HCT116 (cell line): Measurements from ENCODE around the gene CLCN3. TPM values are rescaled to one million over a fixed set of nuclear protein-coding genes. Genes with fewer than 3 reads are reported as not detected.

Experiments
- ATAC-seq: fragments of 200-7000 bp; cut with Tn5 transposase; 2 replicates; pipeline ENCODE4 v1.9.1; 2020; ENCODE audit warnings: mild to moderate bottlenecking, moderate library complexity
- BruUV-seq: library from RNA; stranded (reverse); fragments of 400-500 nt; replicated peaks from 2 replicates; lab custom pipeline; 2021; lab: Mats Ljungman, UMichigan
- CTCF ChIA-PET: fragments of 300-600 bp; sonication (Branson Sonifier 250); formaldehyde crosslinking; loops from one replicate; lab custom pipeline; 2021; ENCODE audit warnings: antibody characterized with exemption; lab: Charles Lee
- POLR2A ChIA-PET: fragments of 300-600, 350-600 bp; sonication (Branson Sonifier 250); formaldehyde crosslinking; loops from one replicate; lab custom pipeline; 2021; ENCODE audit warnings: antibody characterized with exemption; lab: Charles Lee
- RAD21 ChIA-PET, 2 experiments: fragments of 300-600 bp; sonication (Branson Sonifier 250); formaldehyde crosslinking; loops; one replicate each; lab custom pipeline; 2023; ENCODE audit warnings: low total read pairs in 2 of 2; ENCODE audit not compliant: uncharacterized antibody in 2 of 2, unreplicated experiment in 2 of 2, low non-redundant PET in 1 of 2; lab: Charles Lee
- DNase-seq: peaks from one replicate; pipeline ENCODE4 v3.0.0-alpha.2; 2010; ENCODE audit warnings: low read depth, low spot score
- H2AFZ ChIP-seq: fragments of 200-600 bp; shearing (Covaris generic), sonication (generic); 2 replicates; pipeline ENCODE4 v1.6.1; 2017; ENCODE audit warnings: low read depth, mixed run types, mixed read lengths, antibody characterized with exemption, low read length; ENCODE audit not compliant: poor library complexity, severe bottlenecking
- H3K27ac ChIP-seq: 2 replicates; pipeline ENCODE4 v1.5.1; 2012; ENCODE audit warnings: low read depth, low read length
- H3K27me3 ChIP-seq: fragments of 200-600 bp; sonication (generic); 2 replicates; pipeline ENCODE4 v1.6.1; 2016; ENCODE audit warnings: mixed run types, low read length, mixed read lengths; ENCODE audit not compliant: insufficient read depth
- H3K36me3 ChIP-seq, 2 experiments: fragments of 200-500 bp in 1 of 2; fragments of 200-600 bp in 1 of 2; sonication (Bioruptor generic) in 1 of 2; sonication (generic) in 1 of 2; 2 replicates each; pipeline versions ENCODE4 v1.5.1 to v1.6.1; 2014 to 2016; ENCODE audit warnings: low read length in 2 of 2, inconsistent platforms in 1 of 2, mixed read lengths in 1 of 2, mixed run types in 1 of 2; ENCODE audit not compliant: insufficient read depth in 2 of 2, control insufficient read depth in 1 of 2
- H3K4me1 ChIP-seq, 2 experiments: fragments of 200-600 bp in 1 of 2; sonication (generic) in 1 of 2; 2 replicates each; pipeline versions ENCODE4 v1.5.1 to v1.6.1; 2012 to 2017; ENCODE audit warnings: low read length in 2 of 2, inconsistent platforms in 1 of 2, mild to moderate bottlenecking in 1 of 2, mixed read lengths in 1 of 2, mixed run types in 1 of 2, moderate library complexity in 1 of 2; ENCODE audit not compliant: insufficient read depth in 2 of 2, control insufficient read depth in 1 of 2
- H3K4me2 ChIP-seq: fragments of 200-600 bp; sonication (generic); 2 replicates; pipeline ENCODE4 v1.6.1; 2017; ENCODE audit warnings: mixed run types, low read length, mixed read lengths
- H3K4me3 ChIP-seq, 2 experiments: fragments of 200-600 bp in 1 of 2; sonication (generic) in 1 of 2; replicated peaks in 1 of 2; 2 replicates each; pipeline ENCODE4 v1.5.1; 2011 to 2016; ENCODE audit warnings: low read length in 2 of 2, control low read depth in 1 of 2, low read depth in 1 of 2, mild to moderate bottlenecking in 1 of 2, mixed read lengths in 1 of 2, mixed run types in 1 of 2
- H3K79me2 ChIP-seq: fragments of 200-600 bp; sonication (generic); 2 replicates; pipeline ENCODE4 v1.6.1; 2017; ENCODE audit warnings: mild to moderate bottlenecking, mixed run types, low read length, moderate library complexity, mixed read lengths; ENCODE audit not compliant: insufficient read depth
- H3K9ac ChIP-seq: fragments of 200-600 bp; sonication (generic); 2 replicates; pipeline ENCODE4 v1.6.1; 2016; ENCODE audit warnings: low read length, mixed read lengths
- H3K9me2 ChIP-seq: fragments of 200-600 bp; sonication (generic), shearing (Covaris generic); 2 replicates; pipeline ENCODE4 v1.6.1; 2017; ENCODE audit warnings: mixed run types, mild to moderate bottlenecking, moderate library complexity; ENCODE audit not compliant: insufficient read depth
- H3K9me3 ChIP-seq, 2 experiments: fragments of 200-500 bp in 1 of 2; fragments of 200-600 bp in 1 of 2; sonication (Bioruptor generic) in 1 of 2; sonication (generic) in 1 of 2; 2 replicates each; pipeline ENCODE4 v1.6.1; 2014 to 2017; ENCODE audit warnings: low read length in 2 of 2, mixed read lengths in 2 of 2, inconsistent platforms in 1 of 2, low read depth in 1 of 2, mild to moderate bottlenecking in 1 of 2, mixed run types in 1 of 2, moderate library complexity in 1 of 2; ENCODE audit not compliant: control insufficient read depth in 1 of 2, insufficient read depth in 1 of 2
- H4K20me1 ChIP-seq: fragments of 200-600 bp; sonication (generic), shearing (Covaris generic); 2 replicates; pipeline ENCODE4 v1.6.1; 2017; ENCODE audit warnings: mixed run types, mild to moderate bottlenecking, moderate library complexity; ENCODE audit not compliant: insufficient read depth
- ATF3 ChIP-seq: IDR thresholded peaks from 2 replicates; pipeline ENCODE4 v1.6.1; 2012
- CBX3 ChIP-seq: IDR thresholded peaks from 2 replicates; pipeline ENCODE4 v1.6.1; 2012; ENCODE audit warnings: low read depth
- CEBPB ChIP-seq: IDR thresholded peaks from 2 replicates; pipeline ENCODE4 v1.6.1; 2012; ENCODE audit warnings: low read depth
- CTCF ChIP-seq, 3 experiments: fragments of 200-600 bp in 1 of 3; sonication (generic) in 1 of 3; IDR thresholded peaks in 2 of 3; conservative IDR thresholded peaks in 1 of 3; 2 replicates each; pipeline ENCODE4 v1.5.1; 2012 to 2017; ENCODE audit warnings: low read depth in 2 of 3, low read length in 2 of 3, antibody characterized with exemption in 1 of 3, borderline replicate concordance in 1 of 3, control low read depth in 1 of 3, mild to moderate bottlenecking in 1 of 3, mixed read lengths in 1 of 3, mixed run types in 1 of 3, moderate library complexity in 1 of 3; ENCODE audit not compliant: insufficient read depth in 1 of 3
- EGR1 ChIP-seq: IDR thresholded peaks from 2 replicates; pipeline ENCODE4 v1.6.1; 2012; ENCODE audit warnings: low read depth
- ELF1 ChIP-seq: IDR thresholded peaks from 2 replicates; pipeline ENCODE4 v1.6.1; 2012; ENCODE audit warnings: low read depth, borderline replicate concordance
- EZH2 ChIP-seq: fragments of 200-600 bp; sonication (generic); IDR thresholded peaks from 2 replicates; pipeline ENCODE4 v1.6.1; 2017; ENCODE audit warnings: antibody characterized with exemption, mixed run types
- EZH2phosphoT487 ChIP-seq: fragments of 200-600 bp; IDR thresholded peaks from 2 replicates; pipeline ENCODE4 v1.6.1; 2018; ENCODE audit warnings: antibody characterized with exemption, borderline replicate concordance
- FOSL1 ChIP-seq: IDR thresholded peaks from 2 replicates; pipeline ENCODE4 v1.6.1; 2012; ENCODE audit warnings: low read depth
- JUND ChIP-seq: IDR thresholded peaks from 2 replicates; pipeline ENCODE4 v1.6.1; 2012
- MAX ChIP-seq: IDR thresholded peaks from 2 replicates; pipeline ENCODE4 v1.6.1; 2012
- POLR2A ChIP-seq: IDR thresholded peaks from 2 replicates; pipeline ENCODE4 v1.7.0; 2011; ENCODE audit warnings: borderline replicate concordance; ENCODE audit not compliant: insufficient read depth, insufficient read length; ENCODE audit errors: extremely low read depth
- POLR2AphosphoS5 ChIP-seq: IDR thresholded peaks from 2 replicates; pipeline ENCODE4 v1.6.1; 2011; ENCODE audit warnings: mild to moderate bottlenecking, low read depth, low read length, moderate library complexity
- SIN3A ChIP-seq: IDR thresholded peaks from 2 replicates; pipeline ENCODE4 v1.6.1; 2012; ENCODE audit warnings: low read depth
- SP1 ChIP-seq: IDR thresholded peaks from 2 replicates; pipeline ENCODE4 v1.6.1; 2012; ENCODE audit warnings: low read depth
- SRF ChIP-seq: IDR thresholded peaks from 2 replicates; pipeline ENCODE4 v1.6.1; 2012; ENCODE audit warnings: low read depth
- YY1 ChIP-seq: IDR thresholded peaks from 2 replicates; pipeline ENCODE4 v1.6.1; 2011; ENCODE audit warnings: low read length, low read depth, moderate library complexity, mild to moderate bottlenecking; ENCODE audit not compliant: insufficient replicate concordance; ENCODE audit errors: extremely low read depth
- ZBTB33 ChIP-seq: IDR thresholded peaks from 2 replicates; pipeline ENCODE4 v1.6.1; 2011; ENCODE audit warnings: mild to moderate bottlenecking, low read length, moderate library complexity; ENCODE audit not compliant: insufficient replicate concordance; ENCODE audit errors: extremely low read depth
- ZFX ChIP-seq: fragments of 450-650 bp; IDR thresholded peaks from 2 replicates; pipeline ENCODE4 v1.6.1; 2017
- ZNF274 ChIP-seq: fragments of 200-500 bp; sonication (Bioruptor generic); IDR thresholded peaks from 2 replicates; pipeline ENCODE4 v1.6.1; 2014; ENCODE audit warnings: mild to moderate bottlenecking, low read depth, low read length, inconsistent platforms
- intact Hi-C: fragments of 100-400 bp; cut with micrococcal nuclease; formaldehyde crosslinking; loops from 2 replicates; pipeline ENCODE4 v1.10.0; 2022
- total RNA-seq: library from RNA; stranded (reverse); gene quantifications from one replicate; pipeline ENCODE4 v1.2.1, GENCODE V29; 2021; ENCODE audit not compliant: unreplicated experiment

The CLCN3 gene
- total RNA-seq, 1 experiment from 2014 or later, result 60.4 TPM

GRCh38 chr4:169745291-169745690, 124.9 kb downstream of the CLCN3 start:
- Histone ChIP-seq H3K79me2 (no peaks in the 10 kb centered on the region), H3K4me3 (no peak overlapping the region), H3K27ac (no peak overlapping the region), H3K36me3 (peaks cover 2 to 9% of the 10 kb centered on the region in 2 experiments; a peak in 3 of 4 replicates), H3K9ac (no peak overlapping the region), H3K4me2 (0 out of 2 replicates have a peak overlapping the region, but pooled peaks have one; percentile 5), H4K20me1 (no peaks in the 10 kb centered on the region), H3K4me1 (peaks cover 0 to 10% of the 10 kb centered on the region in 2 experiments; a peak in 2 of 4 replicates), H3K9me3 (no peaks in the 10 kb centered on the region), H3K9me2 (no peaks in the 10 kb centered on the region), H3K27me3 (no peaks in the 10 kb centered on the region), H2AFZ (no peak overlapping the region)
- no peak for DNase-seq
- no peak for TF ChIP-seq ZNF274
- no peak for TF ChIP-seq EZH2
- TF ChIP-seq ZFX, result no peak
- no peak for TF ChIP-seq ZBTB33
- no peak for TF ChIP-seq JUND
- TF ChIP-seq CBX3, result no peak
- no peak for TF ChIP-seq ATF3
- TF ChIP-seq CEBPB, result no peak
- TF ChIP-seq CTCF (IDR thresholded peaks at IDR 0.05 in 2 of 3, conservative IDR thresholded peaks at IDR 0.05 in 1 of 3; ENCODE audit: borderline replicate concordance in 1 of 3, insufficient read depth in 1 of 3, low read depth in 2 of 3, low read length in 2 of 3), result no peak
- TF ChIP-seq POLR2AphosphoS5, result no peak
- TF ChIP-seq ELF1, result no peak
- TF ChIP-seq EZH2phosphoT487, result no peak
- no peak for TF ChIP-seq MAX
- no peak for TF ChIP-seq POLR2A
- TF ChIP-seq YY1, result no peak
- TF ChIP-seq EGR1, result no peak
- TF ChIP-seq SP1, result no peak
- TF ChIP-seq SIN3A, result no peak
- no peak for TF ChIP-seq SRF
- no peak for TF ChIP-seq FOSL1
- ChIA-PET RAD21 (no interaction called here), CTCF (no interaction called here), POLR2A (no interaction called here)
- BruUV-seq, result no TSS peak
- intact Hi-C loops, result no loop called here
- no peak for ATAC-seq
